Colonic mucosa (tissue), 4 donors: ENCODE results near the gene MAGI3. TPM values are rescaled to one million over a fixed set of nuclear protein-coding genes. Genes with fewer than 3 reads are reported as not detected.

Experiments
- DNase-seq: peaks from one replicate; pipeline ENCODE4 v3.0.0-alpha.2; 2020
- H3K27ac ChIP-seq: fragments of 200-600 bp; one replicate; pipeline ENCODE4 v1.8.0; 2021
- H3K27me3 ChIP-seq: fragments of 200-600 bp; one replicate; pipeline ENCODE4 v1.8.0; 2021
- H3K36me3 ChIP-seq: fragments of 200-600 bp; one replicate; pipeline ENCODE4 v1.8.0; 2021
- H3K4me1 ChIP-seq: fragments of 200-600 bp; one replicate; pipeline ENCODE4 v1.8.0; 2021; ENCODE audit warnings: mild to moderate bottlenecking
- H3K4me3 ChIP-seq: fragments of 200-600 bp; one replicate; pipeline ENCODE4 v1.8.0; 2021
- H3K9ac ChIP-seq, 2 donors: one replicate each; pipeline ENCODE4 v1.7.0; 2013; ENCODE audit warnings: control low read depth in 2 of 2, low read depth in 2 of 2, low read length in 2 of 2
- H3K9me3 ChIP-seq: fragments of 200-600 bp; one replicate; pipeline ENCODE4 v1.8.0; 2021
- CTCF ChIP-seq: fragments of 200-600 bp; IDR thresholded peaks from one replicate; pipeline ENCODE4 v1.8.0; 2022; ENCODE audit warnings: antibody characterized with exemption, mild to moderate bottlenecking
- intact Hi-C: fragments of 100-400 bp; cut with DNase I; formaldehyde crosslinking; loops from one replicate; pipeline ENCODE4 v1.14.1; 2022
- total RNA-seq, 2 donors: library from RNA; stranded (reverse); fragmentation: NEBNext Ultra II Directional in 1 of 2; extraction: Animal tissue kit (Norgen Biotek cat#: 25700) in 1 of 2; gene quantifications; one replicate each; pipeline ENCODE4 v1.2.1, GENCODE V29; 2021
- donor health status: healthy.
- donor health status: DM: no; HTN: no; CAD: no.
- donor health status: DM: no; HTN: no; CAD: no.

Gene MAGI3
- total RNA-seq, 2 donors from 2014 or later = 38.2 to 46.5 TPM

GRCh38 chr1:113531321-113531720 lies 141.0 kb downstream of the MAGI3 start:
- Histone ChIP-seq H3K9ac (no peak overlapping the region), H3K9me3 (no peaks in the 10 kb centered on the region), H3K4me3 (no peak overlapping the region), H3K4me1 (no peaks in the 10 kb centered on the region), H3K27me3 (no peaks in the 10 kb centered on the region), H3K36me3 (no peaks in the 10 kb centered on the region), H3K27ac (no peak overlapping the region)
- no peak for DNase-seq
- intact Hi-C loops = no loop called here
- TF ChIP-seq CTCF = no peak

GRCh38 chr1:113533061-113533460 lies 142.7 kb downstream of the MAGI3 start:
- Histone ChIP-seq H3K27ac (no peak overlapping the region), H3K27me3 (no peaks in the 10 kb centered on the region), H3K9ac (no peak overlapping the region), H3K4me1 (no peaks in the 10 kb centered on the region), H3K9me3 (no peaks in the 10 kb centered on the region), H3K4me3 (no peak overlapping the region), H3K36me3 (no peaks in the 10 kb centered on the region)
- no peak for TF ChIP-seq CTCF
- intact Hi-C loops = no loop called here
- DNase-seq = no peak

- no peaks in the 10 kb centered on the region for H3K36me3 ChIP-seq
- no peak for TF ChIP-seq CTCF
- no peaks in the 10 kb centered on the region for H3K27me3 ChIP-seq
- H3K9me3 ChIP-seq = no peaks in the 10 kb centered on the region
- DNase-seq = no peak
- H3K4me1 ChIP-seq = no peaks in the 10 kb centered on the region
- no peak overlapping the region for H3K4me3 ChIP-seq
- peak overlapping the region in 1 of 2 donors; percentile 38 for H3K9ac ChIP-seq
- H3K27ac ChIP-seq = peak overlapping the region; percentile 1
- intact Hi-C loops = no loop called here
Measured at GRCh38 chr1:113534130-113534817, 144.0 kb downstream of the MAGI3 start.

- no peak for DNase-seq
- H3K9me3 ChIP-seq = no peaks in the 10 kb centered on the region
- intact Hi-C loops = no loop called here
Measured at GRCh38 chr1:113534875-113535274, 144.6 kb downstream of the MAGI3 start.

GRCh38 chr1:113536182-113536780 lies 146.0 kb downstream of the MAGI3 start:
- H3K4me1 ChIP-seq = no peaks in the 10 kb centered on the region
- intact Hi-C loops = no loop called here
- no peak overlapping the region for H3K4me3 ChIP-seq
- no peaks in the 10 kb centered on the region for H3K36me3 ChIP-seq
- no peaks in the 10 kb centered on the region for H3K27me3 ChIP-seq
- no peak for TF ChIP-seq CTCF
- no peaks in the 10 kb centered on the region for H3K9me3 ChIP-seq
- DNase-seq = no peak
- no peak overlapping the region for H3K27ac ChIP-seq
- H3K9ac ChIP-seq = no peak overlapping the region

More at GRCh38 chr1:113534875-113535274, 144.6 kb downstream of the MAGI3 start:
- Histone ChIP-seq H3K4me1 (no peaks in the 10 kb centered on the region), H3K9ac (no peak overlapping the region), H3K4me3 (no peak overlapping the region), H3K27me3 (no peaks in the 10 kb centered on the region), H3K27ac (peak overlapping the region; percentile 1), H3K36me3 (no peaks in the 10 kb centered on the region)
- TF ChIP-seq CTCF = no peak
